ENCODE results near the gene ZC3H7A.

Gene ZC3H7A

GRCh38 chr16:11734653-11735043 is 62.4 kb downstream of the ZC3H7A start:
- DNase-seq, result no peak

- DNase-seq, result no peak
These were observed 62.9 kb downstream of the ZC3H7A start for GRCh38 chr16:11734025-11734652.

GRCh38 chr16:11731222-11731621 is 65.8 kb downstream of the ZC3H7A start:
- DNase-seq, result no peak

GRCh38 chr16:11729787-11730186 is 67.3 kb downstream of the ZC3H7A start:
- DNase-seq, result no peak

- DNase-seq, result no peak
These were observed 69.1 kb downstream of the ZC3H7A start for GRCh38 chr16:11727796-11728543.

- DNase-seq, result no peak
These were observed 71.0 kb downstream of the ZC3H7A start for GRCh38 chr16:11726008-11726407.

GRCh38 chr16:11725457-11725856 is 71.6 kb downstream of the ZC3H7A start:
- DNase-seq, result no peak

- no peak for DNase-seq
These were observed 74.6 kb downstream of the ZC3H7A start for GRCh38 chr16:11722468-11722808.

GRCh38 chr16:11721781-11722467 is 75.1 kb downstream of the ZC3H7A start:
- DNase-seq, result no peak

- DNase-seq, result no peak
These were observed 77.3 kb downstream of the ZC3H7A start for GRCh38 chr16:11719762-11720161.

- DNase-seq, result no peak
These were observed 77.9 kb downstream of the ZC3H7A start for GRCh38 chr16:11719171-11719570.

GRCh38 chr16:11717811-11718210 is 79.2 kb downstream of the ZC3H7A start:
- no peak for DNase-seq

- DNase-seq, result no peak
These were observed 80.7 kb downstream of the ZC3H7A start for GRCh38 chr16:11716336-11716735.

- no peak for DNase-seq
These were observed 81.7 kb downstream of the ZC3H7A start for GRCh38 chr16:11715246-11715947.

- DNase-seq, result no peak
These were observed 84.9 kb downstream of the ZC3H7A start for GRCh38 chr16:11712122-11712521.

- no peak for DNase-seq
These were observed 85.4 kb downstream of the ZC3H7A start for GRCh38 chr16:11711662-11712061.

GRCh38 chr16:11708421-11708820 is 88.6 kb downstream of the ZC3H7A start:
- DNase-seq, result no peak

- DNase-seq, result no peak
These were observed 89.3 kb downstream of the ZC3H7A start for GRCh38 chr16:11707679-11708197.

- no peak for DNase-seq
These were observed 90.8 kb downstream of the ZC3H7A start for GRCh38 chr16:11706180-11706742.

GRCh38 chr16:11705311-11706025 is 91.6 kb downstream of the ZC3H7A start:
- no peak for DNase-seq
